CD4-positive, alpha-beta T cell treated with Interleukin-1 beta for 1 hour (primary cell): ENCODE data around the gene RAN.
"Not testable (repeated sequence)": the region's sequence is repeated elsewhere in the genome, so short reads cannot be mapped to it uniquely, and the experiment has no call there.

Experiments
- DNase-seq, 2 donors: peaks; one replicate each; pipeline ENCODE4 v3.0.0-alpha.2; 2020 to 2022

Gene RAN

DNA sequence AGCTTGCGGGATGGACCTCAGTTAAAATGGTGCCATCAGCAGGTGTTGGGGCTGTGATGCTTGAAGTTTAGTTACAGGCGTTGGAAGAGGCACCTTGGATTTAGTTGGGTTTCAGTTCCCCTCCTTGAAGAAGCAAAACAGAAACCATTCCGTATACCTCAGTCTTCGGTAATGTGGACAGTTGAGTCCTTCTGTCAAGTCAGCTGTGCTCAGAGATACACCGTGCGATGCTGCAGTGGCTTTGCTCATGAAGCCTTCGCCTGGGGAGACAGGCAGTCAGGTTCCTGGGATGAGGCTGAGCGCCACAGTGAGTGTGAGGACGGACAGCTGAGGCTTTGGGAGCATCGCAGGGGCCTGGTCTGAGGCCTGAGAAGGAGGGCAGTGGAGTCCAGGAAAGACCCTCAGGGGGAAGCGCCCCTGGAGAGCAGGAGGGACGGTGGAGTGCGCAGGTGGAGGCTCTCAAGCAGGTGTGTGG is 7.4 kb downstream of the RAN start:
- DNase-seq, result no peak

DNA sequence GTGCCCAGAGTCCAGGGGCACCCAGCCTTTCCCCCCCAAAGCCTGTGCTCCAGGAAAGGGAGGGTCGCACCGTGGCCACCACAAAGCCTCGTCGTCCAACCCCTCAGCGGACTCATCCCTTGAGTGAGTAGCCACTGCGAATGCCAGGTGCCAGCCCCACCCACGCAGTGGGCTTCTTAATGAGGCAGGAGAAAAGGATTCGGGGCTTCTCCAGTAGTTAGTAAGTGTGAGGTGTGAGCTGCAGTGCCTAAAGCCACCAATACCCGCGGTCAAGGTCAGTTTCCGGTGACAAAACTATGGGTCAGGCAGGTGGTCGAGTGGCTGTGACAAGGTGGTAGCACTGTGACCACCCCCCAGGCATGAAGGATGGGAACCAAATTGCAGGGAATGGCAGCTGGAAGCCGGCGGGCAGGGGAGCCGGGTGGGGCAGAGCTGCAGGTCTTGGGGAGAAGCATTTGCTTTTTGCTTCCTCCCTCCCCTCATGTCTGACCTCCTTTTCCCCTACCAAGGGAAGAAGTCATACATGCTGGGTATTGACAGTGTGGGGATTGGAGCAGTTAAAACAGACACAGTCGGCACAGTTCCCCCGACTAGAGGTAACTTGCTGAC is 8.0 kb downstream of the RAN start:
- no peak for DNase-seq

DNA sequence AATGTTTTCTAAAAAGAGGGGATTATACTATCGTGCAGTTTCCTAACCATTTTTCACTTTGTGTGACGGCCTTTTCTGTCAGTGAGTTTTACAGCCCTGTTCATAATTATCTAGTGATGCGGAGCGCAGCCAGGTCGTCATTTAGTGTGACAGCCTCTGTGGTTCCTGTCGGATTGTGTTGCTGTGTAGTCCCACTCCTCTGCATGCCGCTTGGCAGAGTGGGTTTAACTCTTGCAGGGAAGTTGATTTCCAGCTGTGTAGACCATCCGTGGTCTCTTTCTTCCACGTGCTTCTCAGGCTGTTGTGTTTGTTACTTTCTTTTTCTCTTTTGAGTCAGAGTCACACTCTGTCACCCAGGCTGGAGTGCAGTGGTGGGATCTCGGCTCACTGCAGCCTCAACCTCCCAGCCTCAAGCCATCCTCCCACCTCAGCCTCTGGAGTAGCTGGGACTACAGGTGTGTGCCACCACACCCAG is 8.6 kb downstream of the RAN start:
- no peak for DNase-seq

DNA sequence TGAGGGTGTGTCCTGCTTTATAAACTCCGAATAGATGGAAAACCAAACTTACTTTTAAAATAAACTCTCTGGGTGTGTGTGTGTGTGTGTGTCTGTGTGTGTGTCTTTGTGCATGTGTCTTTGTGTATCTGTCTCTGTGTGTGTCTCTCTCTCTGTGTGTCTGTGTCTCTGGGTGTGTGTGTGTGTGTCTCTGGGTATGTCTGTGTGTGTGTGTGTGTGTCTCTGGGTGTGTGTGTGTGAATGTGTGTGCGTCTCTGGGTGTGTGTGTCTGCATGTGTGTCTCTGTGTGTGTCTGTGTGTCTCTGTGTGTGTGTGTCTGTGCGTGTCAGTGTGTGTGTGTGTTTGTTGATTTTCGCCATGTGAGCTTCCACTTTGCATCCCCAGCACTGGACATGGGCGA is 9.2 kb downstream of the RAN start:
- no peak for DNase-seq

DNA sequence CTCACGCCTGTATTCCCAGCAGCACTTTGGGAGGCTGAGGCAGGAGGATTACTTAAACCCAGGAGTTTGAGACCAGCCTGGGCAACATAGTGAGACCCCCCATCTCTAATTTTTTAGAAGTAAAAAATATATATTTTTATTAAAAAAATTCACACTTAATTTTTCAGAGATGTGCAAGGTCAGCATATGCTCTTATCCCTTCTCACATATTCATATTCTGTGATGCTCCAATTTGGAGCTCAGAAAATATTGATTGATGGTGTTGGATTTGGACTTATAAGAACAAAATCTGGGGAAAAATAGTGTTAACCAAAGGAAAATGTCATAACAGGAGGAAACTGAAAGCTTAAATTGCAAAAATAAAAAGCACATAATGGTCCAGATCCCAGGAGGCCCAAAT is 9.7 kb downstream of the RAN start:
- DNase-seq, result no peak

DNA sequence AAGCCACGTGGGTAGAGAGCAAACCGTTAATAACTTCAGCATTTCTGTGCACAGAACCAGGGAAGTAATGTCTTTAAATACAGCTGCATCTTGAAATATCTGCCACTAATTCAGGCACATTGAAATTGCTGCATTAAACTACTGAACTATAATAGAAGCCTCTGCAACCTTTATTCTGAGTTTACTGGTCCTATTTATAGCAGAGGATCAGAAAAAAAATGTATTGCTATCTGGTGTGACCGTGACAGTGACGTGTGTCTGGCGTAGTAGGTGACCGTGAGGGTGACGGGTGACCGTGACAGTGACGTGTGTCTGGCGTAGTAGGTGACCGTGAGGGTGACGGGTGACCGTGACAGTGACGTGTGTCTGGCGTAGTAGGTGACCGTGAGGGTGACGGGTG is 15.3 kb downstream of the RAN start:
- not testable (repeated sequence) for DNase-seq

DNA sequence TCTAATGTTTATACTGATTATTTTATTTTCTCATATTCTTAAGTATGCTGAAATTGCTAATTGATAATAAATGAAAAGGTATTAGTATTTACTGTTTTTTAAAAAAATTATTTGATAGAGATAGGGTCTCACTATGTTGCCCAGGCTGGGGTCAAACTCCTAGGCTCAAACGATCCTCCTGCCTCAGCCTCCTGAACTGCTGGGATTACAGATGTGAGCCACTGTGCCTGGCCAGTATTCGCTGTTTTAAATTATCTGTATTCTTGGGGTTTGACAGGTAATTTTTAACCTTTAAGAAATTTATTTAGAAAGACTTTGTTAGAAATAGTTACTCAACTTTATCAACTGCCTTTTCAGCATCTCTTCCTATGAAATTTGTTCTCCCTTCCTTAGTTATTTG is 32.2 kb downstream of the RAN start:
- DNase-seq, result no peak

DNA sequence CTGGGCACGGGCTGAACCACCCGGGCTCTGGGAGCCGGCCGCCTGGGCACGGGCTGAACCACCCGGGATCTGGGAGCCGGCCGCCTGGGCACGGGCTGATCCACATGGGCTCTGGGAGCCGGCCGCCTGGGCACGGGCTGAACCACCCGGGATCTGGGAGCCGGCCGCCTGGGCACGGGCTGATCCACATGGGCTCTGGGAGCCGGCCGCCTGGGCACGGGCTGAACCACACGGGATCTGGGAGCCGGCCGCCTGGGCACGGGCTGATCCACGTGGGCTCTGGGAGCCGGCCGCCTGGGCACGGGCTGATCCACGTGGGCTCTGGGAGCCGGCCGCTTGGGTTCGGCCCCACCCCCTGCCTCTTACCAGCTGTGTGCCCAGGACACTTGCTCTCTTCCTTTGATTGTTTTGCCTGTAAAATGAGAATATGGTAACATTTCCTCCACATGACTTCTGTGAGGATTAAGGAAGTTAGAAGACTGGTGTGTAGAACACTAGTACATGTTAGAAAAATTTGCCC is 33.1 kb downstream of the RAN start:
- not testable (repeated sequence) for DNase-seq

DNA sequence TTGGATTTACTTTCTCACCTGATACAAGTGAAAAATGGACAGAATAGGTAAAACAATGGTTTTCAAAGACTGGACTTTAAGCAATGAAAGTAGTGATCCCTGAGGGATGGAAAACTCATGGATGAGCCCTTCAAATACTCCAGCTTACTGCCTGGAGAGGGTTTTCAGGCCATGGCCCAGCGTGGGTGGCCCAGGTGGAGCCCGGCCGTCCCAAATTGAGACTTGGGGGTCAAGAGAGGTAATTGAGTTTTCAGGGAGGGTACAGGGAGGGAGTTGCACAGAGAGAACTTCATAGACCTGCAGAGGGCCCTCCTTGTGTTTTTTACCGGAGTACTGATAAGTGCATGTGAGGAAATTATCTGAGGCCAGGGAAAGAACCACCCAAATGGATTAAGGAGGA is 37.2 kb downstream of the RAN start:
- no peak for DNase-seq

DNA sequence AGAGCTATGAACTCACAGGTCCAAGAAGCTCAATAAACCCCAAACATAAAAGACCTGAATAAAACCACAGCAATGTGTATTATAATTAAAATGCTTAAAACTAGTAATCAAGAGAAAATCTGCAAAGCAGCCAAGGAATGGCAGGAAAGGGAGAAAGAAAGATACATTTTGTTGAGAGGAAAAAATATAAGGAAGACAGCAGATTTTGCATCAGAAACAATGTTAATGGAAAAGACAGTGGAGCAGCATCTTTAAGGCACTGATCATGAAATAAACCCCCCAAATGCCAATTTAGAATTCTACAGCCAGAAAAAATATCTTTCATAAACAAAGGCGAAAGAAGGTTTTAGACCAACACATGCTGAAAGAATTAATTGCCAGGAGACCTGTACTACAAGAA is 39.3 kb downstream of the RAN start:
- DNase-seq, result no peak

DNA sequence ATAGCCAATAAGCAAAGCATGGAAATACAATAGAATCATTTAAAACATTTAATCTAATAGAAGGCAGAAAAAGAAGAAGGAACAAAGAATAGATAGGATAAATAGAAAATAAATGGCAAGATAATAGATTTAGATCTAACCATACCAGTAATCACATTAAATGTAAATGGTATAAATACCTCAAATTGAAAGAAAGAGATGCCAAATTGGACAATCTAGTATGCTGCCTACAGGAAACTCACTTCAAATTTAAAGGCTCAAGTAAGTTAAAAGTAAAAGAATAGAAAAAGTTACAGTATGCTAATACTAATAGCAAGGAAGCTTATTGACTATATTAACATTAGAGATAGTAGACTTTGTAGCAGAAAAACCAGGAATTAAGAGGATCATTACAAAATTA is 40.1 kb downstream of the RAN start:
- DNase-seq, result no peak

DNA sequence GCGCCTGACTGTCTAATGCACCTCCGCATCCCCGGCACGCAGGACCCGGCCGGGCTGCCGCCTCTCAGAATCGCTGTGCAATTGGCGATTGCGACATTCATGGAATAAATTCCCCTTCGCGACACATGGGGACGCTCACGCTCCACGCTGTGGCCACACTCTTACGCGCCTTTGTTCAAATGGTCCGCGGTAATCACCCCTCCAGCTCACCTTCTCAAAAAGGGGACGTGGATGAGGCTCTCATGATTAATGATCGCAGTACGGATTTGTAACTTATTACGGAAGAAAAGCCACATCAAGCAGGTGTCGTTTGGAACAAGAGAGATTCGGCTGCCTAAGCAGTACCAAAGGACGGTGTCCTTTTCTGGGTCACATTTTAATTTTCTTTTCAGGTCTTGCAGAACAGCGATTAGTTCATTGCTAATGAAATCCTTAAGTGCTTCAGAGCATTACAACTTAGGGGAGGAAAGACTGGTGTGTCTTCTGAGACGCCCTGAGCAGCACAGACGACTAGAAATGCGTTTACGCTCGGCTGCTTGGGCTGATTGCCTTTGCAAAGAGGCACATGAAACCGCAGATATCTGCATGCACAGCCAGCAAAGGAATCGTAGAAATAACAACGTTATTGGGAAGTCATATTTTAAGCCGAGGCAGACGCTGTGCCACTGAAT is 44.5 kb downstream of the RAN start:
- peak; percentile 4 to 44 for DNase-seq

DNA sequence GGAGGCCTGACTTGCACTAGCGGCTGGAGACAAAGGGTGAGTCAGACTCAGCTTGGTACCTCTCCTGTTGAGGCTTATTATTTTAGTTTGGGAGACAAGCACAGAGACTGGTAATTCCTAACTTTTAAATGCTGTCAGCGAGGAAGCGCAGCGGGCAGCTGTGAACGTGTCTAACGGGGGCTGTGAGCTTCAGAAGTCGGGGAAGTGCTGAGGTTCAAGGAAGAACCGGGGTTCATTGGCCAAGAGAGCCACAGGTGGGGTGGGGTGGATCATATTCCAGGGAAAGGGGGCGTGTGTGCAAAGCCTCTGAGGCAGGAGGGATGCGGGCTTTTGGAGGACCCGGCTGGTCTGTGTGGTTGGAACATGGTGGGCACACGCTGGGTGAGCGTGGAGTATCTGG is 45.7 kb downstream of the RAN start:
- DNase-seq, result no peak

DNA sequence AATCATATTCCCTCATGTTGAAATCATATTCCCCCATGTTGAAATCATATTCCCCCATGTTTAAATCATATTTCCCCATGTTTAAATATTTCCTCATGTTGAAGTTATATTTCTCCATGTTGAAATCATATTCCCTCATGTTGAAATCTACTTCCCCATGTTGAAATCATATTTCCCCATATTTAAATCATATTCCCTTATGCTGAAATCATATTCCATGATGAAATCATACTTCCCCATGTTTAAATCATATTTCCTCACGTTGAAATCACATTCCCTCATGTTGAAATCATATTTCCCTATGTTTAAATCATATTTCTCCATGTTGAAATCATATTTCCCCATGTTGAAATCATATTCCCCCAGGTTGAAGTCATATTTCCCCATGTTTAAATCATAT is 47.2 kb downstream of the RAN start:
- no peak for DNase-seq

DNA sequence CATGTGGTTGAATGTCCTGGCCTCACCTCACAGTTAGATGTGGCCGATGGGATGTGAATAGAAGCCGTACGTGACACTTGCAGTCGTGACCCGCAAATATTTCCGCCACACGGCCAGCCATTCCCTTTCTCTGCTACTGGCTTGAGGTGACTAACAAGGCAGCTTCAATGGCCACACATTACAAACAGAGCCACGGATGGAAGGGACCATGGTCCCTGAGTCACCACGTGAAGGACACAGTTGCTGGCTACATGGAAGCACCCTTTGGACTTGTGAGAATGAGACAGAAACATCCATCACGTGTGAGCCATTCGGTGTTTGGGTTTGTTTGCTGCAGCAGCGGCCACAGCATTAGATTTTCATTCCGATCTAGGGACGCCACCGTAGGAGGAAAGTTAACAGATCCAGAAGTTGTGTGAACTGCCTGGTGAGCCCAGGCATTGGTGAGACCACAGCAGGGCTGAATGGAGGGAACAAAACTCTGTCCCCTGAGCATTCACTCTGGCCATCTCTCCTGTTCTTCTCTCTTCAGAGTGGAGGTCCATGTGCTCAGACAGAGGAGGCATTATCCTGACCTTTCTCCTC is 48.3 kb downstream of the RAN start:
- no peak for DNase-seq

DNA sequence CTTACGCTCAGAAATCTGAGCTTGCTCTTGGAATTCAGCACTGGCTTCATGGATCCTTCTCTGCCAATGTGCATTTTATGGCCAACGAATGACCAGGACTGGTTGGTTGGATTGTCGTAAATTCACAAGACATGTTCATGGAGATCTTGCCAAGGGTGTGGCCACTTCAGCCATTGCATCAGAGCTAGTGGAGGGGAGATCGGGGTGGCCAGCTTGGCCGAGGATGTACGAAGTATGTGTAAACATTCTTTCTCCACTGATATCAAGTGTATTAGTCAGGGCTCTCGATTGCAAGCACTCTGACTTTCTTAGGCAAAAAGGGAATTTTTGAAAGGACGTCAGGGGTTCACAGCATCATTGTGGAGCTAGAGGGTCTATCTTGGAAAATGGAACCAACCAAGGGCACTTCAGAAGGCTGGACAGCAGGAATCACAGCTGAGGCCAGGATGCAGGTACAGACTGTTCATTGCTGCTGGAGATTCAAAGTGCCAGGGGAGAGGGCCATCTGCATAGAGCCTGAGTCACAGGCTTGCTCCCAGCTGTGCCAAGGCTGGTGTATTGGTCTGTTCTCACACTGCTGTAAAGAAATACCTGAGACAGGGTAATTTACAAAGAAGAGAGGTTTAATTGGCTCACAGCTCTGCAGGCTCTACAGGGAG is 49.0 kb downstream of the RAN start:
- no peak for DNase-seq

DNA sequence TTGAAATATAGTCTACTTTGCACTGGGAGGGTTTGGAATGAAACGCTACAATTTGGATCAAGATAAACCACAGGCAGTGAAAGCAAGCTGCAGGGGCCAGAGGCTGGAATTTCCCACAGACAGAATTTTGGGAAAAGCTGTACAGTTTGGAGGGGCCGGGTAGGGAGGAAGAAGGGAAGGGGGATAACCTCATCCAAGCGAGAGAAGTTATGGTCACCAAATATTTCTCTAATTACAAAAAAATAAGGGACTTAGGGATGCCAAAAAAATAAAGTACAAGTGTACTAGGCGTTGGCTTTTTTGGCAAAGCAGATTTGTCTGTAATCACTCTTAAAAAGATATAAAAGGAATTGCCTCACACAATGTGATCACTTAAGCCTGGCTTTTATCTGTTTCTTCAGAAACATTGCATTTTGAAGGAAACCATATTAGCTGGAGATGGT is 50.7 kb downstream of the RAN start:
- no peak for DNase-seq

DNA sequence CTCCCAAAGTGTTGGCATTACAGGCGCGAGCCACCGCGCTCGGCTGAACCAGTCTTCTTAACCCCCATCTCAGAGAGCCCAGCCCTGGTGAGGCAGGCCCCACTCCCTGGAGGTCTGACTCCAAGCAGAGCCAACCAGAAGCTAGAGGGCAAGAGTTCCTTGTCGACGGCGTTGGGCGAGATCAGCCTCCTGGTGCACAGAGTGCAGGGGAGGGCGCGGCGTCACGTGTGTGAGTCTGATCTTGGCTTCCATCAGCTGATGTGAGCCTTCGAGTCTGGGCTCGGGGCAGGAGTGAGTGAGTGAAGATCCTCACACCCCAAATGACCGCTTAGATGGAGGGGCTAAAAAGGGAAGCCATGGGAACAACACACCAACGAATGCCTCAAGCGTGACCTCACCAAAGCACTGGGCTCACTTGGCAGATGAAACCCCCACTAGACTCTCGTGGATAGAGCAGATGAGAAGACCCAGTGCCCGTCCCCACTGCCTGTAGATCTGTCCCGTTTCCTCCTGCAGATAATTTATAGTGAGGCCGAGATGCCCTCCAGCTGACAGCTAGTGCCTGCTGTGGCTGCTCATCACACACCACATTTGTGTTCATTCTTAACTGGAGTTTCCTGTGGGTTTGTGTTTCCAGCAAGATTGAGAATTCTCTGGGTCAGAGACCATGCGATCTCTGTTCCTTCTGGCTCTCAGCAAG is 53.2 kb downstream of the RAN start:
- no peak for DNase-seq

DNA sequence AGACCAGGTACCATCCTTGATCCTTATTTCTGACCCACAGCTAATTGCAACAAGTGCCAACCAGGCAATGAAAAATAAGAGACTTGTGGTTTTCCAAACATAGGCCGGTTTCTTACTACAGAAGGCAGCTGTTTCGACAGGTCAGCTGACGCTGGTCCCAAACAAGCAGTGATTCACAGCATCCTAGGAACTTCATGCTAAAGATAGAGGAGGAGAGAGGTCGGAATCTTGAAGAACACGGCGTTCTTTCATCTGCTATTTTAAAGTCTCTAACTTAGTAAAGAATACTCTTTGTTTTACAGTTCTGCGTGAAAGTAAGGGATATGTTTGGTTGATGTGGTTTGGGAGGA is 53.8 kb downstream of the RAN start:
- DNase-seq, result no peak
